DOHH2 (cell line): ENCODE data around the gene DYNC1I1.

ENCODE experiments used
- H3F3A ChIP-seq: fragments of 200-600 bp; sonication (generic), shearing (Covaris generic); 2 replicates; pipeline ENCODE4 v1.6.0; 2016; ENCODE audit warnings: antibody characterized with exemption, mild to moderate bottlenecking; ENCODE audit not compliant: control insufficient read depth, insufficient read depth
- H3K27ac ChIP-seq: fragments of 200-600 bp; sonication (generic); 2 replicates; pipeline ENCODE4 v1.5.1; 2014; ENCODE audit warnings: low read depth, mild to moderate bottlenecking, low read length, moderate library complexity
- H3K27me3 ChIP-seq: fragments of 200-600 bp; sonication (generic); 2 replicates; pipeline ENCODE4 v1.6.1; 2014; ENCODE audit warnings: mild to moderate bottlenecking, low read length, mixed read lengths; ENCODE audit not compliant: control insufficient read depth
- H3K36me3 ChIP-seq: fragments of 200-600 bp; sonication (generic); 2 replicates; pipeline ENCODE4 v1.6.1; 2014; ENCODE audit warnings: mild to moderate bottlenecking, low read length, moderate library complexity, mixed read lengths; ENCODE audit not compliant: control insufficient read depth
- H3K4me1 ChIP-seq: fragments of 200-600 bp; sonication (generic); 2 replicates; pipeline ENCODE4 v1.6.1; 2014; ENCODE audit warnings: mild to moderate bottlenecking, low read length, mixed read lengths; ENCODE audit not compliant: control insufficient read depth
- H3K4me2 ChIP-seq: fragments of 200-600 bp; sonication (generic); 2 replicates; pipeline ENCODE4 v1.6.0; 2014; ENCODE audit warnings: mild to moderate bottlenecking, low read length, moderate library complexity
- H3K4me3 ChIP-seq: fragments of 200-600 bp; sonication (generic); 2 replicates; pipeline ENCODE4 v1.5.1; 2014; ENCODE audit warnings: mild to moderate bottlenecking, low read length, mixed read lengths
- H3K79me2 ChIP-seq: fragments of 200-600 bp; sonication (generic); 2 replicates; pipeline ENCODE4 v1.6.1; 2014; ENCODE audit warnings: mild to moderate bottlenecking, low read length, mixed read lengths; ENCODE audit not compliant: control insufficient read depth
- H3K9me2 ChIP-seq: fragments of 200-600 bp; sonication (generic); replicated peaks from 2 replicates; pipeline ENCODE4 v1.6.1; 2014; ENCODE audit warnings: mild to moderate bottlenecking, low read length, mixed read lengths; ENCODE audit not compliant: control insufficient read depth
- H3K9me3 ChIP-seq: fragments of 200-600 bp; sonication (generic); 2 replicates; pipeline ENCODE4 v1.6.1; 2014; ENCODE audit warnings: antibody characterized with exemption, low read length, mixed read lengths; ENCODE audit not compliant: control insufficient read depth, insufficient read depth
- H4K20me1 ChIP-seq: fragments of 200-600 bp; sonication (generic); 2 replicates; pipeline ENCODE4 v1.6.0; 2014; ENCODE audit warnings: low read depth, mild to moderate bottlenecking, antibody characterized with exemption, low read length, moderate library complexity; ENCODE audit not compliant: control insufficient read depth, insufficient read depth
- CTCF ChIP-seq: fragments of 200-600 bp; sonication (generic); IDR thresholded peaks from one replicate; pipeline ENCODE4 v1.5.1; 2014; ENCODE audit warnings: antibody characterized with exemption, mild to moderate bottlenecking, low read depth, low read length; ENCODE audit not compliant: poor library complexity, severe bottlenecking
- EZH2phosphoT487 ChIP-seq: fragments of 200-600 bp; sonication (generic); IDR thresholded peaks from 2 replicates; pipeline ENCODE4 v1.6.1; 2017; ENCODE audit warnings: borderline replicate concordance, mild to moderate bottlenecking, antibody characterized with exemption, low read length, moderate library complexity, mixed read lengths

The DYNC1I1 gene

GRCh38 chr7:95861041-95861440 lies 88.7 kb downstream of the DYNC1I1 start:
- Histone ChIP-seq H3K27me3 (no peaks in the 10 kb centered on the region), H3K9me2 (no peaks in the 10 kb centered on the region), H3K4me3 (no peak overlapping the region), H4K20me1 (no peaks in the 10 kb centered on the region), H3K4me2 (no peak overlapping the region), H3K36me3 (no peaks in the 10 kb centered on the region), H3K4me1 (no peaks in the 10 kb centered on the region), H3K27ac (no peak overlapping the region), H3F3A (no peaks in the 10 kb centered on the region), H3K79me2 (no peaks in the 10 kb centered on the region), H3K9me3 (no peaks in the 10 kb centered on the region)
- TF ChIP-seq CTCF (no peak), EZH2phosphoT487 (no peak)

GRCh38 chr7:95863623-95864022 lies 91.3 kb downstream of the DYNC1I1 start:
- no peak overlapping the region for H3K27ac ChIP-seq

GRCh38 chr7:95865716-95866371 lies 93.5 kb downstream of the DYNC1I1 start:
- TF ChIP-seq CTCF (no peak), EZH2phosphoT487 (no peak)
- no peak overlapping the region for H3K4me2 ChIP-seq
- H3K9me2 ChIP-seq = no peaks in the 10 kb centered on the region
- no peak overlapping the region for H3K27ac ChIP-seq
- H3K79me2 ChIP-seq = no peaks in the 10 kb centered on the region
- no peaks in the 10 kb centered on the region for H3K9me3 ChIP-seq
- no peak overlapping the region for H3K4me3 ChIP-seq
- no peaks in the 10 kb centered on the region for H3F3A ChIP-seq
- no peaks in the 10 kb centered on the region for H4K20me1 ChIP-seq
- no peaks in the 10 kb centered on the region for H3K4me1 ChIP-seq
- no peaks in the 10 kb centered on the region for H3K36me3 ChIP-seq
- H3K27me3 ChIP-seq = 0 out of 2 replicates have a peak, but pooled peaks cover 2% of the 10 kb centered on the region

More at GRCh38 chr7:95863623-95864022, 91.3 kb downstream of the DYNC1I1 start:
- Histone ChIP-seq H3K4me2 (no peak overlapping the region), H3K4me3 (no peak overlapping the region), H3K4me1 (no peaks in the 10 kb centered on the region), H3K27me3 (no peaks in the 10 kb centered on the region), H3K36me3 (no peaks in the 10 kb centered on the region), H3K9me3 (no peaks in the 10 kb centered on the region), H3K9me2 (no peaks in the 10 kb centered on the region), H3K79me2 (no peaks in the 10 kb centered on the region), H4K20me1 (no peaks in the 10 kb centered on the region), H3F3A (no peaks in the 10 kb centered on the region)
- TF ChIP-seq CTCF (no peak), EZH2phosphoT487 (no peak)
